Measurements from ENCODE around the gene FERMT2.

DNA sequence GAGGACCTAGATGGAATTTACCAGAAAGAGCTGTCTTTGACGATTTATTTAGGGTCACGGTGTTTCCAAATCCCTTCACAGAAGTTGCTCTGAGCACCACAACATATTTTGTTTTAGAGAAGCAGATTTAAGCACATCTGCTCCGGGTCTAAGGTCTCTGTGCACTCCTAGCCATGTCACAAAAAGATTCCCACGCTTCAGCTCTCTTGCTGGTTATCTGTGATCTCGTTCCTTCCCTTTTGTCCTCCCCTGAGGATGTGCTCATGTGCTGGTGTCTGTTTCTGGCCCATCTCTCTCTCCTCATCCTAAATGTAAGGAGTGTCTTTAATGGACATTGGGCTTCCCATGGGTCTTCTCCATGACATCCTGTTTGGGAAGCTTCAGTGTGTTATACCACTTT, 105.8 kb downstream of the FERMT2 start:
- TF ChIP-seq, protein P1, sequence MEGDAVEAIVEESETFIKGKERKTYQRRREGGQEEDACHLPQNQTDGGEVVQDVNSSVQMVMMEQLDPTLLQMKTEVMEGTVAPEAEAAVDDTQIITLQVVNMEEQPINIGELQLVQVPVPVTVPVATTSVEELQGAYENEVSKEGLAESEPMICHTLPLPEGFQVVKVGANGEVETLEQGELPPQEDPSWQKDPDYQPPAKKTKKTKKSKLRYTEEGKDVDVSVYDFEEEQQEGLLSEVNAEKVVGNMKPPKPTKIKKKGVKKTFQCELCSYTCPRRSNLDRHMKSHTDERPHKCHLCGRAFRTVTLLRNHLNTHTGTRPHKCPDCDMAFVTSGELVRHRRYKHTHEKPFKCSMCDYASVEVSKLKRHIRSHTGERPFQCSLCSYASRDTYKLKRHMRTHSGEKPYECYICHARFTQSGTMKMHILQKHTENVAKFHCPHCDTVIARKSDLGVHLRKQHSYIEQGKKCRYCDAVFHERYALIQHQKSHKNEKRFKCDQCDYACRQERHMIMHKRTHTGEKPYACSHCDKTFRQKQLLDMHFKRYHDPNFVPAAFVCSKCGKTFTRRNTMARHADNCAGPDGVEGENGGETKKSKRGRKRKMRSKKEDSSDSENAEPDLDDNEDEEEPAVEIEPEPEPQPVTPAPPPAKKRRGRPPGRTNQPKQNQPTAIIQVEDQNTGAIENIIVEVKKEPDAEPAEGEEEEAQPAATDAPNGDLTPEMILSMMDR (IDR thresholded peaks at IDR 0.05) = no peak
- no peak for TF ChIP-seq POLR2A (IDR thresholded peaks at IDR 0.05)

All from transverse colon (tissue), 3 donors.